ENCODE measurements around the gene PWWP2B. TPM values are rescaled to one million over a fixed set of nuclear protein-coding genes. Genes with fewer than 3 reads are reported as not detected.

The PWWP2B gene
- total RNA-seq, 1 donor from 2014 or later, result 23.0 TPM

GRCh38 chr10:132399117-132400035 is 2.4 kb downstream of the PWWP2B start:
- intact Hi-C loops (cut with DNase I), result loop anchor here (10.0 kb wide), 1 partner anchor 235 kb away; no protein-coding TSS in a partner anchor
- no peak for ATAC-seq (ENCODE audit: poor library complexity)
- peak; percentile 34 for DNase-seq

- intact Hi-C loops (cut with DNase I), result no loop called here
- no peak for ATAC-seq (ENCODE audit: poor library complexity)
- peak; percentile 40 for DNase-seq
Observed at GRCh38 chr10:132400041-132400546, 3.1 kb downstream of the PWWP2B start.

- intact Hi-C loops (cut with DNase I), result no loop called here
- peak; percentile 6 for ATAC-seq (ENCODE audit: poor library complexity)
- peak; percentile 56 for DNase-seq
Observed at GRCh38 chr10:132400547-132401151, 3.6 kb downstream of the PWWP2B start.

GRCh38 chr10:132401401-132402118 is 4.6 kb downstream of the PWWP2B start:
- intact Hi-C loops (cut with DNase I), result no loop called here
- ATAC-seq (ENCODE audit: poor library complexity), result no peak
- DNase-seq, result peak; percentile 54

- ATAC-seq (ENCODE audit: poor library complexity) (no peak), DNase-seq (peak; percentile 34)
- intact Hi-C loops (cut with DNase I), result no loop called here
Observed at GRCh38 chr10:132402781-132403241, 5.8 kb downstream of the PWWP2B start.

GRCh38 chr10:132403511-132404168 is 6.6 kb downstream of the PWWP2B start:
- intact Hi-C loops (cut with DNase I), result no loop called here
- ATAC-seq (ENCODE audit: poor library complexity) (no peak), DNase-seq (peak; percentile 24)

GRCh38 chr10:132404169-132404880 is 7.3 kb downstream of the PWWP2B start:
- ATAC-seq (ENCODE audit: poor library complexity), result no peak
- intact Hi-C loops (cut with DNase I), result no loop called here
- DNase-seq, result peak; percentile 37

- intact Hi-C loops (cut with DNase I), result no loop called here
- ATAC-seq (ENCODE audit: poor library complexity) (no peak), DNase-seq (peak; percentile 33)
Observed at GRCh38 chr10:132404911-132405462, 8.0 kb downstream of the PWWP2B start.

GRCh38 chr10:132405463-132405991 is 8.5 kb downstream of the PWWP2B start:
- intact Hi-C loops (cut with DNase I), result no loop called here
- ATAC-seq (ENCODE audit: poor library complexity), result no peak
- DNase-seq, result peak; percentile 33

- no peak for DNase-seq
Observed at GRCh38 chr10:132406181-132406580, 9.2 kb downstream of the PWWP2B start.

GRCh38 chr10:132406750-132407149 is 9.8 kb downstream of the PWWP2B start:
- DNase-seq, result no peak
- intact Hi-C loops (cut with DNase I), result no loop called here

More at GRCh38 chr10:132406181-132406580, 9.2 kb downstream of the PWWP2B start:
- no peak for ATAC-seq (ENCODE audit: poor library complexity)
- intact Hi-C loops (cut with DNase I), result no loop called here

GRCh38 chr10:132407243-132407746 is 10.3 kb downstream of the PWWP2B start:
- intact Hi-C loops (cut with DNase I), result no loop called here
- ATAC-seq (ENCODE audit: poor library complexity) (peak; percentile 76), DNase-seq (peak; percentile 80)

More at GRCh38 chr10:132406750-132407149, 9.8 kb downstream of the PWWP2B start:
- ATAC-seq (ENCODE audit: poor library complexity), result no peak

- ATAC-seq (ENCODE audit: poor library complexity), result peak; percentile 57
- intact Hi-C loops (cut with DNase I), result no loop called here
- no peak for DNase-seq
Observed at GRCh38 chr10:132407846-132408278, 10.9 kb downstream of the PWWP2B start.

- intact Hi-C loops (cut with DNase I), result no loop called here
- ATAC-seq (ENCODE audit: poor library complexity) (peak; percentile 11), DNase-seq (no peak)
Observed at GRCh38 chr10:132408367-132408781, 11.4 kb downstream of the PWWP2B start.

GRCh38 chr10:132408823-132409666 is 12.0 kb downstream of the PWWP2B start:
- intact Hi-C loops (cut with DNase I), result no loop called here
- DNase-seq, result no peak
- ATAC-seq (ENCODE audit: poor library complexity), result peak; percentile 34

- intact Hi-C loops (cut with DNase I), result no loop called here
- ATAC-seq (ENCODE audit: poor library complexity), result no peak
- no peak for DNase-seq
Observed at GRCh38 chr10:132409667-132410028, 12.6 kb downstream of the PWWP2B start.

All from Right ventricle myocardium superior (tissue), 1 donor.